IMR-90 (cell line): ENCODE measurements around the gene HIPK1. TPM values are rescaled to one million over a fixed set of nuclear protein-coding genes. Genes with fewer than 3 reads are reported as not detected.

Experiments
- ATAC-seq: fragments of 200-7000 bp; cut with Tn5 transposase; 2 replicates; pipeline ENCODE4 v1.9.1; 2020; ENCODE audit warnings: low read depth, mild to moderate bottlenecking, moderate library complexity
- BruUV-seq: library from RNA; stranded (reverse); fragments of 400-500 nt; replicated peaks from 2 replicates; lab custom pipeline; 2021; lab: Mats Ljungman, UMichigan
- CTCF ChIA-PET: fragments of 300-600 bp; formaldehyde crosslinking; extraction: SDS; loops from one replicate; lab custom pipeline; 2021; ENCODE audit warnings: antibody characterized with exemption; lab: Yijun Ruan, JAX
- POLR2A ChIA-PET: fragments of 300-600 bp; sonication (Branson Sonifier 250); formaldehyde crosslinking; loops from one replicate; lab custom pipeline; 2022; ENCODE audit warnings: antibody characterized with exemption; ENCODE audit not compliant: unreplicated experiment; lab: Charles Lee
- DNase-seq: peaks from one replicate; pipeline ENCODE4 v3.0.0; 2013
- H2AFZ ChIP-seq: replicated peaks from 2 replicates; pipeline ENCODE3; 2013; ENCODE audit warnings: low read length, mild to moderate bottlenecking; ENCODE audit not compliant: poor library complexity
- H2AK5ac ChIP-seq: 2 replicates; pipeline ENCODE4 v1.6.1; 2013; ENCODE audit warnings: low read depth, low read length, inconsistent platforms
- H2AK9ac ChIP-seq: replicated peaks from 2 replicates; pipeline ENCODE3; 2013; ENCODE audit warnings: mild to moderate bottlenecking, low read depth, low read length, moderate library complexity; ENCODE audit not compliant: poor library complexity
- H2BK120ac ChIP-seq: 2 replicates; pipeline ENCODE4 v1.6.1; 2013; ENCODE audit warnings: low read depth, low read length, inconsistent platforms
- H2BK15ac ChIP-seq: 3 replicates; pipeline ENCODE4 v1.6.1; 2013; ENCODE audit warnings: low read depth, low read length, inconsistent platforms
- H2BK20ac ChIP-seq: 2 replicates; pipeline ENCODE4 v1.6.1; 2013; ENCODE audit warnings: low read depth, mild to moderate bottlenecking, inconsistent platforms, low read length, moderate library complexity
- H2BK5ac ChIP-seq: 2 replicates; pipeline ENCODE4 v1.6.1; 2013; ENCODE audit warnings: mild to moderate bottlenecking, low read depth, low read length, inconsistent platforms; ENCODE audit not compliant: poor library complexity, severe bottlenecking
- H3K14ac ChIP-seq: replicated peaks from 2 replicates; pipeline ENCODE4 v1.6.1; 2013; ENCODE audit warnings: low read depth, low read length, inconsistent platforms
- H3K18ac ChIP-seq: 2 replicates; pipeline ENCODE4 v1.6.1; 2013; ENCODE audit warnings: low read depth, low read length, control low read depth
- H3K23ac ChIP-seq: 2 replicates; pipeline ENCODE4 v1.6.1; 2013; ENCODE audit warnings: low read depth, low read length, inconsistent platforms
- H3K27ac ChIP-seq: 2 replicates; pipeline ENCODE4 v1.5.1; 2013; ENCODE audit warnings: mild to moderate bottlenecking, control low read depth, low read length; ENCODE audit not compliant: insufficient read depth
- H3K27me3 ChIP-seq: 2 replicates; pipeline ENCODE4 v1.6.1; 2013; ENCODE audit warnings: low read length; ENCODE audit not compliant: control insufficient read depth, insufficient read depth
- H3K36me3 ChIP-seq: 2 replicates; pipeline ENCODE4 v1.6.1; 2013; ENCODE audit warnings: low read length, mixed read lengths; ENCODE audit not compliant: control insufficient read depth, insufficient read depth
- H3K4ac ChIP-seq: 2 replicates; pipeline ENCODE4 v1.6.1; 2013; ENCODE audit warnings: low read depth, low read length, inconsistent platforms
- H3K4me1 ChIP-seq: 2 replicates; pipeline ENCODE4 v1.6.1; 2013; ENCODE audit warnings: low read length, mixed read lengths; ENCODE audit not compliant: control insufficient read depth, insufficient read depth
- H3K4me2 ChIP-seq: 2 replicates; pipeline ENCODE4 v1.6.1; 2013; ENCODE audit warnings: low read depth, mild to moderate bottlenecking, control low read depth, low read length, moderate library complexity
- H3K4me3 ChIP-seq: 2 replicates; pipeline ENCODE4 v1.5.1; 2013; ENCODE audit warnings: low read depth, mild to moderate bottlenecking, control low read depth, low read length, moderate library complexity; ENCODE audit not compliant: insufficient read depth
- H3K56ac ChIP-seq: 2 replicates; pipeline ENCODE4 v1.6.1; 2013; ENCODE audit warnings: low read length, inconsistent platforms; ENCODE audit not compliant: insufficient read depth; ENCODE audit errors: extremely low read depth
- H3K79me1 ChIP-seq, 2 experiments: 2 replicates each; pipeline ENCODE4 v1.6.1; 2013; ENCODE audit warnings: low read length in 2 of 2, inconsistent platforms in 1 of 2, low read depth in 1 of 2
- H3K9ac ChIP-seq: 2 replicates; pipeline ENCODE4 v1.6.1; 2013; ENCODE audit warnings: low read depth, low read length, control low read depth
- H3K9me1 ChIP-seq: 2 replicates; pipeline ENCODE4 v1.6.1; 2013; ENCODE audit warnings: low read length, inconsistent platforms; ENCODE audit not compliant: insufficient read depth
- H3K9me3 ChIP-seq: 2 replicates; pipeline ENCODE4 v1.6.1; 2013; ENCODE audit warnings: low read length; ENCODE audit not compliant: control insufficient read depth, insufficient read depth
- H4K20me1 ChIP-seq: 2 replicates; pipeline ENCODE4 v1.6.1; 2013; ENCODE audit warnings: low read length, inconsistent platforms; ENCODE audit not compliant: insufficient read depth
- H4K5ac ChIP-seq: 2 replicates; pipeline ENCODE4 v1.6.1; 2013; ENCODE audit warnings: mild to moderate bottlenecking, low read depth, low read length, control low read depth
- H4K8ac ChIP-seq, 2 experiments: 2 replicates each; pipeline ENCODE4 v1.6.1; 2013; ENCODE audit warnings: low read depth in 2 of 2, low read length in 2 of 2, control low read depth in 1 of 2, inconsistent platforms in 1 of 2
- H4K91ac ChIP-seq: 2 replicates; pipeline ENCODE4 v1.6.1; 2013; ENCODE audit warnings: low read depth, low read length, inconsistent platforms; ENCODE audit not compliant: insufficient read depth
- BHLHE40 ChIP-seq: fragments of 150-350 bp; IDR thresholded peaks from 2 replicates; pipeline ENCODE4 v1.6.1; 2016; ENCODE audit warnings: mild to moderate bottlenecking, low read depth, low read length
- CEBPB ChIP-seq: IDR thresholded peaks from 2 replicates; pipeline ENCODE4 v1.6.1; 2012; ENCODE audit warnings: low read depth, low read length, improper control_type of control experiment
- CHD1 ChIP-seq: IDR thresholded peaks from 2 replicates; pipeline ENCODE4 v1.6.1; 2012; ENCODE audit warnings: low read depth, low read length, improper control_type of control experiment
- CTCF ChIP-seq: conservative IDR thresholded peaks from 2 replicates; pipeline ENCODE4 v1.5.1; 2012; ENCODE audit warnings: mild to moderate bottlenecking, low read depth, low read length, improper control_type of control experiment
- ELK1 ChIP-seq: fragments of 150-350 bp; IDR thresholded peaks from 2 replicates; pipeline ENCODE4 v1.6.1; 2016; ENCODE audit warnings: low read depth, mild to moderate bottlenecking, low read length, moderate library complexity, borderline replicate concordance
- FOS ChIP-seq: fragments of 150-350 bp; IDR thresholded peaks from 2 replicates; pipeline ENCODE4 v1.6.1; 2016; ENCODE audit warnings: low read depth, low read length
- MXI1 ChIP-seq: IDR thresholded peaks from 2 replicates; pipeline ENCODE4 v1.6.1; 2012; ENCODE audit warnings: low read depth, mild to moderate bottlenecking, low read length, moderate library complexity, borderline replicate concordance
- RAD21 ChIP-seq: IDR thresholded peaks from 2 replicates; pipeline ENCODE4 v1.6.1; 2012; ENCODE audit warnings: low read length, improper control_type of control experiment
- RCOR1 ChIP-seq: IDR thresholded peaks from 2 replicates; pipeline ENCODE4 v1.6.1; 2012; ENCODE audit warnings: mild to moderate bottlenecking, low read length, improper control_type of control experiment; ENCODE audit not compliant: insufficient replicate concordance
- SMC3 ChIP-seq: fragments of 150-350 bp; IDR thresholded peaks from 2 replicates; pipeline ENCODE4 v1.6.1; 2016; ENCODE audit warnings: low read depth, mild to moderate bottlenecking, antibody characterized with exemption, low read length, moderate library complexity
- USF2 ChIP-seq: fragments of 150-350 bp; IDR thresholded peaks from 2 replicates; pipeline ENCODE4 v1.6.1; 2017; ENCODE audit warnings: mild to moderate bottlenecking, antibody characterized with exemption, low read length, low read depth
- WGBS, 2 experiments: methylation state at CpG; one replicate each; pipeline versions ENCODE4 v1.1.5 to v1.1.7; 2013; ENCODE audit warnings: missing lambda C conversion rate in 2 of 2; ENCODE audit not compliant: insufficient read length in 1 of 2; ENCODE audit errors: extremely low coverage in 2 of 2; 5-methylcytosine and 5-hydroxymethylcytosine counted together
- dilution Hi-C: fragments of 300-500 bp; cut with HindIII; formaldehyde crosslinking; loops from one replicate; pipeline ENCODE4 v1.14.3; 2018; ENCODE audit warnings: low sequenced_read_pairs; ENCODE audit not compliant: unreplicated experiment
- in situ Hi-C: fragments of 300-500 bp; cut with MboI; formaldehyde crosslinking; loops from 3 replicates; pipeline ENCODE4 v1.14.3; 2019; ENCODE audit warnings: low sequenced_read_pairs, inconsistent platforms, mixed read lengths
- intact Hi-C: fragments of 100-400 bp; cut with micrococcal nuclease; formaldehyde crosslinking; loops from 2 replicates; pipeline ENCODE4 v1.10.0; 2022
- polyA plus RNA-seq, 3 experiments: library from polyadenylated mRNA; depleted of rRNA; stranded (reverse); fragments of >200 nt; gene quantifications; 2 replicates each; pipeline ENCODE4 v1.2.3, GENCODE V29; 2012; ENCODE audit warnings: low replicate concordance in 1 of 3
- total RNA-seq: library from RNA; depleted of rRNA; stranded (reverse); fragments of >200 nt; gene quantifications from 2 replicates; pipeline ENCODE4 v1.2.3, GENCODE V29; 2012

HIPK1 gene
- total and polyA plus RNA-seq, 2 of the 4 experiments (the other 2 are of a cell fraction) = 15.3 to 33.9 TPM

GRCh38 chr1:113938192-113938591 is 9.1 kb downstream of the HIPK1 start:
- no peak overlapping the region for H3K4ac ChIP-seq
- no peak overlapping the region for H4K5ac ChIP-seq
- TF ChIP-seq SMC3 (no peak), CEBPB (no peak), ELK1 (no peak), CTCF (no peak), FOS (no peak), RCOR1 (no peak), CHD1 (no peak), BHLHE40 (no peak), USF2 (no peak), MXI1 (no peak), RAD21 (no peak)
- no peak overlapping the region for H2AK5ac ChIP-seq
- H3K4me3 ChIP-seq = no peak overlapping the region
- no peak overlapping the region for H2AFZ ChIP-seq
- intact Hi-C loops (loop anchor here (10.0 kb wide), 1 partner anchor 793 kb away; no protein-coding TSS in a partner anchor), in situ Hi-C loops (no loop called here), dilution Hi-C loops (no loop called here)
- H3K23ac ChIP-seq = no peak overlapping the region
- no peak overlapping the region for H3K56ac ChIP-seq
- WGBS, 2 experiments = 100% methylated on average over 1 of the region's 5 CpGs; no CpG with 5 or more reads in 1 of the 2 experiments
- H2BK20ac ChIP-seq = no peak overlapping the region
- H2AK9ac ChIP-seq = no peak overlapping the region
- H3K14ac ChIP-seq = no peak overlapping the region
- H3K9ac ChIP-seq = no peak overlapping the region
- no peak overlapping the region for H2BK120ac ChIP-seq
- no peak overlapping the region for H3K18ac ChIP-seq
- H4K8ac ChIP-seq = no peak overlapping the region
- H3K27me3 ChIP-seq = no peaks in the 10 kb centered on the region
- H3K4me1 ChIP-seq = peaks cover 2% of the 10 kb centered on the region; the same call in 1 of the 2 replicates
- H2BK15ac ChIP-seq = no peak overlapping the region
- peaks cover 12% of the 10 kb centered on the region for H3K36me3 ChIP-seq
- H4K20me1 ChIP-seq = peaks cover 54% of the 10 kb centered on the region
- H3K27ac ChIP-seq = no peak overlapping the region
- ATAC-seq (no peak), DNase-seq (no peak)
- CTCF ChIA-PET = no interaction called here
- H4K91ac ChIP-seq = no peak overlapping the region
- peaks cover 15% of the 10 kb centered on the region for H3K9me1 ChIP-seq
- H3K9me3 ChIP-seq = no peaks in the 10 kb centered on the region
- POLR2A ChIA-PET = interaction anchor here (0.6 kb wide), 2 partner anchors 175 to 325 kb away, joined by 4 read pairs; no protein-coding TSS in a partner anchor
- H3K79me1 ChIP-seq = peaks cover 21 to 60% of the 10 kb centered on the region in 2 experiments
- H3K4me2 ChIP-seq = no peak overlapping the region
- no peak overlapping the region for H2BK5ac ChIP-seq
- no TSS peak for BruUV-seq
